ENCODE measurements around the gene COG3. TPM values are rescaled to one million over a fixed set of nuclear protein-coding genes. Genes with fewer than 3 reads are reported as not detected.

COG3 gene
- polyA plus RNA-seq, 1 donor from 2014 or later = 90.2 TPM

GRCh38 chr13:45564133-45564776, 99.5 kb downstream of the COG3 start:
- Histone ChIP-seq H2AFZ (ENCODE audit: low read depth, low read length) (no peak overlapping the region), H4K20me1 (ENCODE audit: insufficient read depth) (no peaks in the 10 kb centered on the region), H3K4me3 (ENCODE audit: low read length) (no peak overlapping the region), H3K36me3 (ENCODE audit: insufficient read depth, low read length) (no peaks in the 10 kb centered on the region), H3K4me2 (ENCODE audit: low read length) (no peak overlapping the region), H3K27me3 (ENCODE audit: insufficient read depth, low read depth, low read length) (no peaks in the 10 kb centered on the region), H3F3A (ENCODE audit: insufficient read depth, low read length, poor library complexity, severe bottlenecking) (no peaks in the 10 kb centered on the region), H3K79me2 (replicated peaks; ENCODE audit: insufficient read depth, low read length) (no peaks in the 10 kb centered on the region), H3K9ac (ENCODE audit: low read length) (no peak overlapping the region), H3K27ac (ENCODE audit: low read length) (no peak overlapping the region), H3K9me3 (ENCODE audit: low read length) (no peaks in the 10 kb centered on the region), H3K9me2 (ENCODE audit: insufficient read depth, low read length) (no peaks in the 10 kb centered on the region)
- no peak for TF ChIP-seq SMC3 (conservative IDR thresholded peaks at IDR 0.05; ENCODE audit: poor library complexity)

GRCh38 chr13:45565331-45565730, 100.6 kb downstream of the COG3 start:
- Histone ChIP-seq H4K20me1 (ENCODE audit: insufficient read depth) (no peaks in the 10 kb centered on the region), H3F3A (ENCODE audit: insufficient read depth, low read length, poor library complexity, severe bottlenecking) (no peaks in the 10 kb centered on the region), H3K9me3 (ENCODE audit: low read length) (no peaks in the 10 kb centered on the region), H3K4me3 (ENCODE audit: low read length) (no peak overlapping the region), H3K27me3 (ENCODE audit: insufficient read depth, low read depth, low read length) (no peaks in the 10 kb centered on the region), H2AFZ (ENCODE audit: low read depth, low read length) (no peak overlapping the region), H3K27ac (ENCODE audit: low read length) (no peak overlapping the region), H3K79me2 (replicated peaks; ENCODE audit: insufficient read depth, low read length) (no peaks in the 10 kb centered on the region), H3K4me2 (ENCODE audit: low read length) (no peak overlapping the region), H3K9ac (ENCODE audit: low read length) (no peak overlapping the region), H3K36me3 (ENCODE audit: insufficient read depth, low read length) (no peaks in the 10 kb centered on the region), H3K9me2 (ENCODE audit: insufficient read depth, low read length) (no peaks in the 10 kb centered on the region)
- TF ChIP-seq POLR2AphosphoS5 (IDR thresholded peaks at IDR 0.05) (no peak), EP300 (conservative IDR thresholded peaks at IDR 0.05; ENCODE audit: poor library complexity, severe bottlenecking) (no peak), TAF1 (IDR thresholded peaks at IDR 0.05; ENCODE audit: low read depth) (no peak), REST (IDR thresholded peaks at IDR 0.05; ENCODE audit: borderline replicate concordance) (no peak), MXI1 (conservative IDR thresholded peaks at IDR 0.05; ENCODE audit: poor library complexity, severe bottlenecking) (no peak), EZH2 (IDR thresholded peaks at IDR 0.05; ENCODE audit: borderline replicate concordance, insufficient read depth, low read length, poor library complexity, severe bottlenecking) (no peak), RAD21 (conservative IDR thresholded peaks at IDR 0.05) (no peak), SMC3 (conservative IDR thresholded peaks at IDR 0.05; ENCODE audit: poor library complexity) (no peak)

- no peak overlapping the region for H3K4me2 ChIP-seq (ENCODE audit: low read length)
- no peaks in the 10 kb centered on the region for H3K79me2 ChIP-seq (replicated peaks; ENCODE audit: insufficient read depth, low read length)
- H3K9ac ChIP-seq (ENCODE audit: low read length) = no peak overlapping the region
- H3K27me3 ChIP-seq (ENCODE audit: insufficient read depth, low read depth, low read length) = no peaks in the 10 kb centered on the region
- no peaks in the 10 kb centered on the region for H3F3A ChIP-seq (ENCODE audit: insufficient read depth, low read length, poor library complexity, severe bottlenecking)
- no peaks in the 10 kb centered on the region for H4K20me1 ChIP-seq (ENCODE audit: insufficient read depth)
- H3K9me3 ChIP-seq (ENCODE audit: low read length) = no peaks in the 10 kb centered on the region
- H3K4me3 ChIP-seq (ENCODE audit: low read length) = no peak overlapping the region
- TF ChIP-seq CTCF (IDR thresholded peaks at IDR 0.05; ENCODE audit: poor library complexity, severe bottlenecking) = no peak
- TF ChIP-seq SMC3 (conservative IDR thresholded peaks at IDR 0.05; ENCODE audit: poor library complexity) = no peak
- no peak for TF ChIP-seq EP300 (conservative IDR thresholded peaks at IDR 0.05; ENCODE audit: poor library complexity, severe bottlenecking)
- no peak for TF ChIP-seq RAD21 (conservative IDR thresholded peaks at IDR 0.05)
- TF ChIP-seq EZH2 (IDR thresholded peaks at IDR 0.05; ENCODE audit: borderline replicate concordance, insufficient read depth, low read length, poor library complexity, severe bottlenecking) = no peak
- TF ChIP-seq MXI1 (conservative IDR thresholded peaks at IDR 0.05; ENCODE audit: poor library complexity, severe bottlenecking) = no peak
- no peak for TF ChIP-seq TAF1 (IDR thresholded peaks at IDR 0.05; ENCODE audit: low read depth)
- no peak for TF ChIP-seq REST (IDR thresholded peaks at IDR 0.05; ENCODE audit: borderline replicate concordance)
- TF ChIP-seq POLR2AphosphoS5 (IDR thresholded peaks at IDR 0.05) = no peak
- H3K36me3 ChIP-seq (ENCODE audit: insufficient read depth, low read length) = no peaks in the 10 kb centered on the region
- H3K9me2 ChIP-seq (ENCODE audit: insufficient read depth, low read length) = no peaks in the 10 kb centered on the region
- no peak overlapping the region for H3K27ac ChIP-seq (ENCODE audit: low read length)
- H2AFZ ChIP-seq (ENCODE audit: low read depth, low read length) = no peak overlapping the region
Observed at GRCh38 chr13:45575146-45575829, 110.5 kb downstream of the COG3 start.

Measured in neural cell (in vitro differentiated cells).